BJ (cell line): ENCODE results near the gene LACC1. TPM values are rescaled to one million over a fixed set of nuclear protein-coding genes. Genes with fewer than 3 reads are reported as not detected.

Experiments
- CTCF ChIA-PET: fragments of 350-600 bp; formaldehyde crosslinking; extraction: SDS; loops from one replicate; lab custom pipeline; 2021; ENCODE audit warnings: antibody characterized with exemption, inconsistent platforms; lab: Yijun Ruan, JAX
- POLR2A ChIA-PET: fragments of 300-600 bp; sonication (Branson Sonifier 250); formaldehyde crosslinking; extraction: SDS; loops from one replicate; lab custom pipeline; 2021; ENCODE audit warnings: antibody characterized with exemption; lab: Charles Lee
- DNase-seq: peaks from one replicate; pipeline ENCODE4 v3.0.0-alpha.2; 2011; ENCODE audit warnings: low read depth
- H3K27me3 ChIP-seq: 2 replicates; pipeline ENCODE4 v1.6.0; 2011; ENCODE audit warnings: low read length; ENCODE audit not compliant: control insufficient read depth, insufficient read depth
- H3K36me3 ChIP-seq: 2 replicates; pipeline ENCODE4 v1.5.1; 2011; ENCODE audit warnings: low read length; ENCODE audit not compliant: control insufficient read depth, insufficient read depth
- H3K4me3 ChIP-seq: 2 replicates; pipeline ENCODE4 v1.5.1; 2011; ENCODE audit warnings: low read depth, mild to moderate bottlenecking, control low read depth, low read length
- CTCF ChIP-seq: IDR thresholded peaks from 2 replicates; pipeline ENCODE4 v1.5.1; 2011; ENCODE audit warnings: low read depth, mild to moderate bottlenecking, control low read depth, inconsistent platforms, low read length, moderate library complexity; ENCODE audit not compliant: insufficient read depth
- polyA minus RNA-seq: library from RNA; depleted of rRNA, polyadenylated mRNA; stranded (reverse); fragments of >200 nt; gene quantifications from 2 replicates; pipeline ENCODE4 v1.2.3, GENCODE V29; 2011; rRNA and poly(A)+ RNA removed
- polyA plus RNA-seq: library from polyadenylated mRNA; depleted of rRNA; stranded (reverse); fragments of >200 nt; gene quantifications from 2 replicates; pipeline ENCODE4 v1.2.3, GENCODE V29; 2011; rRNA removed

The LACC1 gene
- polyA plus RNA-seq (3.6 and 6.9 TPM in 2 replicates), polyA minus RNA-seq (1.5 and 2.6 TPM in 2 replicates)

DNA sequence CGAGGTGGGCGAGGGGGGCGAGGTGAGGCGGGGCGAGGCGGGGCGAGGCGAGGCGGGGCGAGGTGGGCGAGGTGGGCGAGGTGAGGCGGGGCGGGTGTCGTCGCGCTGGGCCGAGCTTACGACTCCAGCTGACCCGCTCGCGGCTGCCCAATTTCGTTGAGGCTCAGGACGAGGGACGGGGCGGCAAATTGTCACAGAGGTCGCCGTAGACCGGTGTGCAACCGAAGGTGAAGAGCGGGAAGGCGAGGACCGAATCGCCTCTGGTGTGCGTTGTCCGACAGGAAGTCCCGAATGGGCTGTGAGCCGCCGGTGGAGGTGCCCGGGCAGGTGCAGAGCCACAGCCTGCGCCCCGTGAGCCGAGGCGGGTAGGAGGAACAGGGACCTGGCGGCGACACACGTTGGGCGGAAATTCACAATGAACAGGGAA is at the start of gene LACC1:
Gene LACC1, plus strand, starts transcription at position 150 of the 427 bp plus-strand sequence. CDS start 1,082 bp downstream, outside the sequence.
- no peaks in the 10 kb centered on the region for H3K27me3 ChIP-seq
- no peak for TF ChIP-seq CTCF
- DNase-seq = no peak
- ChIA-PET CTCF (interaction anchor here (0.7 to 1.9 kb wide), 2 partner anchors 26 to 792 kb away, joined by 3 to 5 read pairs; no protein-coding TSS in a partner anchor), POLR2A (interaction anchor here (0.6 kb wide), 1 partner anchor 26 kb away, joined by 4 read pairs; no protein-coding TSS in a partner anchor)
- peak within 1 kb of the TSS; percentile 90 for H3K4me3 ChIP-seq
- no peaks in the 10 kb centered on the region for H3K36me3 ChIP-seq

DNA sequence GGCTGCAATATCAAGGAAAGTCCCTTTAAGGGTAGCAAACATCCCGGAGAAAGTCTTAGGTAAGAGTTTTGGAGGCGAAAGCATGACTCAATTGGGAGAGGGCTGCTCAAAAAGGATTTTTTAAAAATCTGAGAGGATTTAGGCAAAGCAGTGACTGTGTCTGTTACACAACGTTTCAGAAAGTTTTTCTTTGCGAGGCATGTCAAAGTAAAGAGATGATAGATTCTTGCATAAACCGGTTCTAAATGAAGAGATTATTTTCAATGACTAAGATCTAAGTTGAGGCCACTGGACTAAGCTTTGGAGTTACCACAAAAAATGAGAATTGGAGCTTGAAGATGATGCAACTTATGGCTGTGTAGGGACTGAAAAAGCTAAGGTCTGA is 49.2 kb upstream of the LACC1 start:
- peak; percentile 53 for DNase-seq
- no peak for TF ChIP-seq CTCF
- H3K36me3 ChIP-seq = no peaks in the 10 kb centered on the region
- H3K4me3 ChIP-seq = no peak overlapping the region
- ChIA-PET CTCF (no interaction called here), POLR2A (no interaction called here)
- no peaks in the 10 kb centered on the region for H3K27me3 ChIP-seq

GRCh38 chr13:43831088-43831487 is 48.6 kb upstream of the LACC1 start:
- POLR2A ChIA-PET = no interaction called here
- CTCF ChIA-PET = no interaction called here
- Histone ChIP-seq H3K36me3 (no peaks in the 10 kb centered on the region), H3K27me3 (no peaks in the 10 kb centered on the region), H3K4me3 (no peak overlapping the region)
- DNase-seq = no peak
- TF ChIP-seq CTCF = no peak

DNA sequence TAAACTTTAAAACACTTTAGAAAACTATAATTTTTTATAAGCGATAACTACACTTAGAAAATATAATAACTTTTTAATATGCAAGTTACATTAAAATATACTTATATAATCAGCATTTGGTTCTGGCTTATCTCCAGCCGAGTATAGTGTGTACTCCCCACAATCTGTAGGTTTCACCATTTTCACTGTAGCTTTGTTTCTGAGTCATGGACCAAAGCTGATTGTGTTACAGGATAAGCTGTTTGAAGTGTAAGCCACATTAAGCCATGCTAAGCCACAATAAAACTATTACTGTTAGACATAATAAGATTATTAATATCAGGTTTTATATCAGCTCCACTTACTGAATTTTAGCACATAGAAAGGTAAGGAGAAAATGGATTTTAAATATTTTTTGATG is 44.0 kb upstream of the LACC1 start:
- TF ChIP-seq CTCF = no peak
- ChIA-PET POLR2A (no interaction called here), CTCF (no interaction called here)
- no peaks in the 10 kb centered on the region for H3K36me3 ChIP-seq
- no peak for DNase-seq
- no peak overlapping the region for H3K4me3 ChIP-seq
- H3K27me3 ChIP-seq = no peaks in the 10 kb centered on the region

GRCh38 chr13:43838909-43839308 is 40.8 kb upstream of the LACC1 start:
- peak; percentile 66 for DNase-seq
- Histone ChIP-seq H3K36me3 (no peaks in the 10 kb centered on the region), H3K4me3 (no peak overlapping the region), H3K27me3 (no peaks in the 10 kb centered on the region)
- TF ChIP-seq CTCF = no peak
- POLR2A ChIA-PET = no interaction called here
- CTCF ChIA-PET = no interaction called here
